IPS-18c (cell line): ENCODE data around the gene ATL3.
"Not testable (repeated sequence)": the region's sequence is repeated elsewhere in the genome, so short reads cannot be mapped to it uniquely, and the experiment has no call there.

Experiments
- H3K4me3 ChIP-seq: 2 replicates; pipeline ENCODE4 v1.7.0; 2013; ENCODE audit warnings: low read depth, mild to moderate bottlenecking, low read length, moderate library complexity; ENCODE audit not compliant: insufficient read depth
- H3K9me3 ChIP-seq: one replicate; pipeline ENCODE4 v1.6.1; 2013; ENCODE audit warnings: mild to moderate bottlenecking, low read length, moderate library complexity; ENCODE audit not compliant: control insufficient read depth, insufficient read depth

Gene ATL3

GRCh38 chr11:63671322-63672155 lies at the start of gene ATL3:
Gene ATL3, minus strand, starts transcription at chr11:63671376. Its CDS starts 41 bp downstream, at chr11:63671335.
- H3K9me3 ChIP-seq, result peaks cover 5% of the 10 kb centered on the region
- peak within 1 kb of the TSS; percentile 53 for H3K4me3 ChIP-seq

- Histone ChIP-seq H3K9me3 (no peaks in the 10 kb centered on the region), H3K4me3 (no peak overlapping the region)
These were observed 49.4 kb upstream of the ATL3 start for GRCh38 chr11:63720611-63721010.

DNA sequence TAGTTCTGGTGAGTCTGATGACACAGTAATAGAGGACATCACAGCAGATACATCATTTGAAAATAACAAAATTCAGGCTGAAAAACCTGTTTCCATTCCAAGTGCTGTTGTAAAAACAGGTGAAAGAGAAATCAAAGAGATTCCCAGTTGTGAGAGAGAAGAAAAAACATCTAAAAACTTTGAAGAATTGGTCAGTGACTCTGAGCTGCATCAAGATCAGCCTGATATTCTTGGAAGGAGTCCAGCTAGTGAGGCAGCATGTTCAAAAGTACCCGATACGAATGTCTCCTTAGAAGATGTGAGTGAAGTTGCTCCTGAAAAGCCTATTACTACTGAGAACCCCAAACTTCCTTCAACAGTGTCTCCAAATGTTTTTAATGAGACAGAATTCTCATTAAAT lies 48.8 kb upstream of the ATL3 start:
- H3K9me3 ChIP-seq, result no peaks in the 10 kb centered on the region

DNA sequence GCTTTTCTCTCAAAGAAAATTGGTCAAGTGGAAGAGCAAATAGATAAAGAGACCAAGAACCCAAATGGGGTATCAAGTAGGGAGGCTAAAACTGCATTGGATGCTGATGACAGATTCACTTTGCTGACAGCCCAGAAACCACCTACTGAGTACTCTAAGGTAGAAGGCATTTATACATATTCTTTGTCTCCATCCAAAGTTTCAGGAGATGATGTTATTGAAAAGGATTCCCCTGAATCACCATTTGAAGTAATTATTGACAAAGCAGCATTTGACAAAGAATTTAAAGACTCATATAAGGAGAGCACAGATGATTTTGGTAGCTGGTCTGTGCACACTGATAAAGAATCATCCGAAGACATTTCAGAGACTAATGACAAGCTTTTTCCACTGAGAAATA lies 47.8 kb upstream of the ATL3 start:
- no peak overlapping the region for H3K4me3 ChIP-seq
- H3K9me3 ChIP-seq, result no peaks in the 10 kb centered on the region

More for the DNA sequence above, 48.8 kb upstream of the ATL3 start:
- H3K4me3 ChIP-seq, result no peak overlapping the region

GRCh38 chr11:63716046-63716445 lies 44.9 kb upstream of the ATL3 start:
- Histone ChIP-seq H3K9me3 (no peaks in the 10 kb centered on the region), H3K4me3 (no peak overlapping the region)

GRCh38 chr11:63713766-63714165 lies 42.6 kb upstream of the ATL3 start:
- no peak overlapping the region for H3K4me3 ChIP-seq
- no peaks in the 10 kb centered on the region for H3K9me3 ChIP-seq

- no peak overlapping the region for H3K4me3 ChIP-seq
- H3K9me3 ChIP-seq, result no peaks in the 10 kb centered on the region
These were observed 40.7 kb upstream of the ATL3 start for GRCh38 chr11:63711838-63712237.

- no peak overlapping the region for H3K4me3 ChIP-seq
- H3K9me3 ChIP-seq, result no peaks in the 10 kb centered on the region
These were observed 39.5 kb upstream of the ATL3 start for GRCh38 chr11:63710476-63711217.

GRCh38 chr11:63709336-63709884 lies 38.2 kb upstream of the ATL3 start:
- H3K9me3 ChIP-seq, result no peaks in the 10 kb centered on the region
- H3K4me3 ChIP-seq, result no peak overlapping the region

- no peaks in the 10 kb centered on the region for H3K9me3 ChIP-seq
- no peak overlapping the region for H3K4me3 ChIP-seq
These were observed 37.6 kb upstream of the ATL3 start for GRCh38 chr11:63708764-63709163.

- no peaks in the 10 kb centered on the region for H3K9me3 ChIP-seq
These were observed 34.4 kb upstream of the ATL3 start for GRCh38 chr11:63705526-63705925.

DNA sequence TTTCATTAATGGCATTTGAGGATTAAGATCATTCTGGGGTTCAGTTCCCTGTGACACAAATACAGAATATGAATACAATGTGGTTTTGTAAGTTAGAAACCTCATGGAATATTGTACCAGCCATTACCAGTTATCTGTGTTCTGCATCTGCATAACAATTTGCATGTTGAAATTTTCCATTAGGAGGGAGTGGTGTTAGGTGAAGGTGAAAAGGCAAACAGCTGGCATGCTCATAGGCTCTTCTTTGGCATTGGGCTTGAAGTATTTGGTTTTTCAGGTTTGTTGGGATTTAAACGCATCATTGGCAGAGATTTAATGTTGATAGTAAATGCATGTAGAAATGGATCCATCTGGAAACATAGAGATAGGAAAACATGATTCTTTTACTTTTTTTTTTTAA lies 28.7 kb upstream of the ATL3 start:
- no peak overlapping the region for H3K4me3 ChIP-seq
- no peaks in the 10 kb centered on the region for H3K9me3 ChIP-seq

More at GRCh38 chr11:63705526-63705925, 34.4 kb upstream of the ATL3 start:
- no peak overlapping the region for H3K4me3 ChIP-seq

GRCh38 chr11:63698976-63699733 lies 28.0 kb upstream of the ATL3 start:
- Histone ChIP-seq H3K4me3 (no peak overlapping the region), H3K9me3 (no peaks in the 10 kb centered on the region)

- Histone ChIP-seq H3K4me3 (no peak overlapping the region), H3K9me3 (no peaks in the 10 kb centered on the region)
These were observed 23.4 kb upstream of the ATL3 start for GRCh38 chr11:63694596-63694995.

DNA sequence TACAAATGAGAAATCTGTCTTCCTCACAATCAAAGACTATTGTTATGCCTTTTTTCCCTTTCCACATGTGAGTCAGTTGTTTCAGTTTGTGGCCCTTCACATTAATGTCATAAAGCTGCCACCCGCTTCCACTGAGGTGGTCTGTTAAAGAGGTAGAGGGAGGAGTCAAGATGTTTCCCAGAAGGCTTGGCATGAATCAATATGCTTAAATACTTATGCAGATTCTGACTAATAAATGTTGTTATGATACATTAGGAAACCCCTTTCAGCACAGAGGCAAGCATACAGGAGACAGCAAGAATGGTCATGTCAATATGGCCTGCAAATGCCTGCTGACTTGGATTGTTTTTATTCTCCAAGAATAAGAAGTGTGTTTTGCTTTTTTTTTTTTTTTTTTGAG lies 16.7 kb upstream of the ATL3 start:
- H3K9me3 ChIP-seq, result no peaks in the 10 kb centered on the region
- H3K4me3 ChIP-seq, result no peak overlapping the region

DNA sequence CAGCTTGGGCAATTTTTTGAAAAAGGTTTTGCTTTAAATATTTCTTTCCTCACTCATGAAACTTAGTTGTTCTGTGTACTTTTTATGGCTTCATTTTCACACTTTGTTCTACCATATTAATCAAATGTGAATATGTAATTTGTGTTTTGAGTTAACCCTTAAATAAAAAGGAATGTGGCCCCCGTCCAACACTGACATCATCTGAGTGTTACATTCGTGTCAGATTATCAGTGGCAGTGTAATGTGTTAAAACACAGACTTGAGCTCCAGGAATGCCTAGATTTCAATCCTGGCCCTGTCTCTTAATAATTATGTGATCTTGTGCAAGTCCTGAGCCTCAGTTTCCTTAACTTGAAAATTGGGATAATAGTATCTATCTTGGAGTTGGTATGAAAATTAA lies 15.8 kb upstream of the ATL3 start:
- Histone ChIP-seq H3K4me3 (no peak overlapping the region), H3K9me3 (no peaks in the 10 kb centered on the region)

DNA sequence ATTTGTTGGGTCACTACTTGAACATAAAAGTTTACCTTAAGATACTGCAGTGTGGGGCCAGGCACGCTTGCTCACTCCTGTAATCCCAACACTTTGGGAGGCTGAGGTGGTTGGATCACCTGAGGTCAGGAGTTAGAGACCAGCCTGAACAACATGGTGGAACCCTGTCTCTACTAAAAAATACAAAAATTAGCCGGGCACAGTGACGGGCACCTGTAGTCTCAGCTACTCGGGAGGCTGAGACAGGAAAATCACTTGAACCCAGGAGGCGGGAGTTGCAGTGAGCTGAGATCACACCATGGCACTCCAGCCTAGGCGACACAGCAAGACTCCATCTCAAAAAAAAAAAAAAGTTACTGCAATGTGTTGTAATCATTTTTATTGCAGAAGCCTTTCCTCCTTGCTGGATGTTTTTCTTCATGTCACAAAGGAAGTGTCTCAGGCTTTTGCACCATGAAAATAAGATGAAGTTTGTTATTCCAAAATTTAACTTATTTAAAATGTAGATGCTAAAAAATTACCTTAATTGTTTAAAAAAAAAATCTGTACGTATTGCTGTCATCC lies 14.1 kb upstream of the ATL3 start:
- H3K9me3 ChIP-seq, H3K4me3 ChIP-seq: not testable (repeated sequence)
